HG03045 (cell line): ENCODE data around the gene UBXN1.
"Not testable (repeated sequence)": the region's sequence is repeated elsewhere in the genome, so short reads cannot be mapped to it uniquely, and the experiment has no call there.

Experiments
- ATAC-seq: cut with Tn5 transposase; IDR thresholded peaks from one replicate; pipeline ENCODE4 v1.9.1; 2021; ENCODE audit warnings: mild to moderate bottlenecking, moderate library complexity; ENCODE audit not compliant: unreplicated experiment

The UBXN1 gene

GRCh38 chr11:62676698-62677097 lies 2.2 kb downstream of the UBXN1 start:
- ATAC-seq, result no peak

- not testable (repeated sequence) for ATAC-seq
These were observed 3.5 kb downstream of the UBXN1 start for GRCh38 chr11:62675415-62675814.

GRCh38 chr11:62673196-62673525 lies 5.7 kb downstream of the UBXN1 start:
- no peak for ATAC-seq

GRCh38 chr11:62671608-62672389 lies 7.1 kb downstream of the UBXN1 start, which contains the start of the genes LBHD1 and UQCC3:
Gene LBHD1, minus strand, starts transcription at chr11:62672267. Its CDS starts 2,236 bp downstream, at chr11:62670031.
Gene UQCC3, plus strand, starts transcription at chr11:62671673. Its CDS starts 73 bp downstream, at chr11:62671746.
- ATAC-seq, result peak; percentile 47

GRCh38 chr11:62671236-62671607 lies 7.7 kb downstream of the UBXN1 start:
- peak; percentile 4 for ATAC-seq

- no peak for ATAC-seq
These were observed 9.3 kb downstream of the UBXN1 start for GRCh38 chr11:62669420-62670161.

GRCh38 chr11:62667460-62667859 lies 11.4 kb downstream of the UBXN1 start:
- no peak for ATAC-seq

- no peak for ATAC-seq
These were observed 12.5 kb downstream of the UBXN1 start for GRCh38 chr11:62666259-62666926.

GRCh38 chr11:62665599-62666258 lies 13.1 kb downstream of the UBXN1 start:
- ATAC-seq, result peak; percentile 23

GRCh38 chr11:62665075-62665598 lies 13.7 kb downstream of the UBXN1 start, which contains the start of the genes C11orf98 and CSKMT:
Gene C11orf98, minus strand, starts transcription at chr11:62665210. Its CDS starts 41 bp downstream, at chr11:62665169.
Gene CSKMT, plus strand, starts transcription at chr11:62665312. Its CDS starts 568 bp downstream, at chr11:62665880.
- ATAC-seq, result peak; percentile 79

GRCh38 chr11:62664405-62665074 lies 14.3 kb downstream of the UBXN1 start:
- ATAC-seq, result peak; percentile 24

- no peak for ATAC-seq
These were observed 22.0 kb downstream of the UBXN1 start for GRCh38 chr11:62656796-62657429.

GRCh38 chr11:62654297-62654696 lies 24.6 kb downstream of the UBXN1 start:
- no peak for ATAC-seq

- peak; percentile 9 for ATAC-seq
These were observed 26.5 kb downstream of the UBXN1 start for GRCh38 chr11:62652161-62653006.

GRCh38 chr11:62650283-62650682 lies 28.6 kb downstream of the UBXN1 start:
- not testable (repeated sequence) for ATAC-seq

- ATAC-seq, result no peak
These were observed 29.4 kb downstream of the UBXN1 start for GRCh38 chr11:62649486-62649885.

GRCh38 chr11:62648967-62649364 lies 29.9 kb downstream of the UBXN1 start:
- ATAC-seq, result no peak

- no peak for ATAC-seq
These were observed 30.5 kb downstream of the UBXN1 start for GRCh38 chr11:62648185-62648966.
